Measurements from ENCODE around the gene FSHR.

FSHR gene

GRCh38 chr2:48968011-48968410 is 186.3 kb downstream of the FSHR start:
- DNase-seq (ENCODE audit: extremely low read depth in 1 of 2, low read depth in 1 of 2), result no peak

DNA sequence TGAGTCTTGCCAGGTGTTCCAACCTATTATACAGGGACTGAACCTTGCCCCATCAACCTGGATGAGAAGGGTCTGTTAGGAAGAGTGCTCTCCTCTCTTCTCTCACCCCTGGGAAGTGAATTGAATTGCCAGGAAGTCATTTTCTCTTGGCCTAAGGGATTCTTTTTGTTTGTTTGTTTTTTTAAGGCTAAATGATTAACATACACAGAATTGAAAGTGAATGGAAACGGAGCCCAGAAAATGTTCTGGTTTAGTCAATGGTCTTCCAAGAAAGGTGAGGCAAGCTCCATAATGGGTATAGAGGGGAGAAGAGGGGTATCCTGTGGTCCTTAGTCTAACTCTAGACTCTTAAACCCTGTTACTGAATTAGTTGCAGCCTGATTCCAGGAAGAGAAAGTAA is 189.1 kb downstream of the FSHR start:
- no peak for DNase-seq (ENCODE audit: extremely low read depth in 1 of 2, low read depth in 1 of 2)

GRCh38 chr2:48961009-48961408 is 193.3 kb downstream of the FSHR start:
- DNase-seq (ENCODE audit: extremely low read depth in 1 of 2, low read depth in 1 of 2), result no peak

GRCh38 chr2:48954935-48955334 is 199.4 kb downstream of the FSHR start:
- DNase-seq (ENCODE audit: extremely low read depth in 1 of 2, low read depth in 1 of 2), result no peak

DNA sequence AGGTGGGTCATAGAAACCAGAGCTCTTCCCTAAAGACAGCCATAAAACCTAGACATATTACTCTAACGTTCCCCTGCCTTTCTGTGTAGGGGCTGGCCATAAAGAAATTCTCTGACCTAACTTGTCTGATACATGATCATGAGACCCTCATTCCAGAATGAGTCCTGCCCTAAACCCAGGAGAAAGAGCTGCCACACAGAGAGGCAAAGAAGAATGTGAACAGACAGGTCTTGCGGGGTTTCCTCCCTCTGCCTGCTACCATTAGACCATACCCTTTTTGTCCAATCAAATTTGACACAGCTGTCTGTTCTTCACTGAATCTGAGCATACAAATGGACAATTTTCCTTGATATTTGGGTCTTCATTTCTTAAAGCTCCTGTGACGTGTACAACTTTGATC is 200.0 kb downstream of the FSHR start:
- DNase-seq (ENCODE audit: extremely low read depth in 1 of 2, low read depth in 1 of 2), result no peak

- no peak for DNase-seq (ENCODE audit: extremely low read depth in 1 of 2, low read depth in 1 of 2)
These were observed 201.7 kb downstream of the FSHR start for GRCh38 chr2:48952614-48953013.

- no peak for DNase-seq (ENCODE audit: extremely low read depth in 1 of 2, low read depth in 1 of 2)
These were observed 202.2 kb downstream of the FSHR start for GRCh38 chr2:48952143-48952542.

GRCh38 chr2:48948400-48949125 is 205.8 kb downstream of the FSHR start:
- no peak for DNase-seq (ENCODE audit: extremely low read depth in 1 of 2, low read depth in 1 of 2)

DNA sequence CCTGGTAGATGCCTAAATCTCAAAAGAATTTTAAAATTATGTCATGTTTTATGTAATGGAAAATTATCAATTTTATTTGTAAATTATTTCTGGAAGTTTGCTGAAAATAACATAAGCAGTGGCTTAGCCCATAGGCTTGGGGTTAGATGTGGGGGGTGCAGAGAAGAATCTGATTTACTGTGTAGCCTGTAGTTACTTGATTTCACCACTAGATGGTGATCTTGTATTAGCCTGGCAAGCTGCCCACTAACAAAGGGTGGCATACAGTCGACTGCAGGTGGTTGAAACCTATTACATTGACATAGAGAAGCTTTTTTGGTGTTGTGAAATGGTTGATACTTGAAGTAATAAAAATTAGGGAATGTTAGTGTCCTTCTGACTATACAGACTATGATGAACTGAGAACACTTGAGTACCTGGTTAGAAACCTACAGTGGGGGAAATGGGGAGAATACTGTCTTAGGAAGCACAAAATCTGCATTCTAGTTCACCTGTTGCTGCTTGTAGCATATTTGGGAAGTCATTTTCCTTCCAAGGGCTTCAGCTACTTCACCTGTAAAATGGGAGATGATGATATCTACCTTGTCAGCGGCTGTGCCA is 207.8 kb downstream of the FSHR start:
- DNase-seq (ENCODE audit: extremely low read depth in 1 of 2, low read depth in 1 of 2), result no peak

GRCh38 chr2:48944956-48945355 is 209.4 kb downstream of the FSHR start:
- no peak for DNase-seq (ENCODE audit: extremely low read depth in 1 of 2, low read depth in 1 of 2)

- DNase-seq (ENCODE audit: extremely low read depth in 1 of 2, low read depth in 1 of 2), result no peak
These were observed 210.9 kb downstream of the FSHR start for GRCh38 chr2:48943436-48943835.

DNA sequence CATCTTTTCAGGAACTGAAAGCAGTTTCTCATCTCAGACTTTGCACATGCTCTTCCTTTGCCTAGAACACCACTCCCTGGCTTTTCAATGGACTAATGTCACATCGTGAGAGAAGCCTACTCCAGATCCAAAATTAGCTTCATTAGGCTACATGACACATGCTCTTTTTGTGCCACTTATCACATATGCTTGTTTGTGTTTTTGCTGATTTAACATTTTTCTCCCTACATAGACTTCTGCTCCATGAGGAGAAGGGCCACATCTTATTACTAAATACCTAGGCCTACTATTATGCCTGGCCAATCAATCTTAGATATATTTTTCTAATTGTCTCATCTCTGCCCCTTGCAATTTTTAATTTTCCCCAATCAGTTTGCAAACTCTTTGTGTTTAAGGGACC is 212.4 kb downstream of the FSHR start:
- DNase-seq (ENCODE audit: extremely low read depth in 1 of 2, low read depth in 1 of 2), result no peak

DNA sequence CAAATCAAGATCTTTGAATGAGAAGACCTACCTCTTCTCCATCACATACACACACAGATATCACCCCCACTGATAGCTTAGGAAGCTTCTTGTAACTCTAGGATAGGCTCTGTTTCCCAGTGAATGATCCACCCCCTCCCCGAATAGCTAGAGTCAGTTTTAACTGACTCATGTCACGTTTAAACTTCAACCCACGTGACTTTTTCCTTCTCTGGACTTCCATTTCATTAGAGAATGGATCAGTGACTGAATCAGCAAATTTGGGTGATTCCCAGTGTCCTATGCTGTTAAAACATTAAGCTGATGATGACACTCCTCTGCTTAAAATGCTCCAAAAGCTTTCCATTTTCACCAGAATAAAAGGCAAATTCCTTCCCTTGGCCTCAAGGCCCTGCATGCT is 212.9 kb downstream of the FSHR start:
- no peak for DNase-seq (ENCODE audit: extremely low read depth in 1 of 2, low read depth in 1 of 2)

GRCh38 chr2:48940606-48941005 is 213.7 kb downstream of the FSHR start:
- no peak for DNase-seq (ENCODE audit: extremely low read depth in 1 of 2, low read depth in 1 of 2)

DNA sequence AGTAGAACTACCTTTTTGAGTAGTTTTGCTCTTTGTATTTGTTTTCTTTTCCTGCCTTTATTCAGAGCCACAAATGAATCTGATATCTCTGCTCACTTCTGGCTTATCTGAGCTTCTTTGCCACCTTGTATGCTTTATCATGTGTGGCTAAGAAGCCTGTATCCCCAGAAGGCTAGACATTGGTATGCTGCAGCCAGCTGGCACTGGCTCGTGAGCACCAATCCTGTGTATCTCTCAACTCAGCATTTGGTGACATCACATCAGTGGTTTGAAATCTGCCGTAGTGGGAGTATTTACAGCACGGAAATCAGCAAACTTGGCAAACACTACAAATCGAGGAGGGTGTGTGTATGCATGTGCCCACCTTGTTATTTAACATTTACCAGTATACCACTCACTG is 215.1 kb downstream of the FSHR start:
- DNase-seq (ENCODE audit: extremely low read depth in 1 of 2, low read depth in 1 of 2), result no peak

DNA sequence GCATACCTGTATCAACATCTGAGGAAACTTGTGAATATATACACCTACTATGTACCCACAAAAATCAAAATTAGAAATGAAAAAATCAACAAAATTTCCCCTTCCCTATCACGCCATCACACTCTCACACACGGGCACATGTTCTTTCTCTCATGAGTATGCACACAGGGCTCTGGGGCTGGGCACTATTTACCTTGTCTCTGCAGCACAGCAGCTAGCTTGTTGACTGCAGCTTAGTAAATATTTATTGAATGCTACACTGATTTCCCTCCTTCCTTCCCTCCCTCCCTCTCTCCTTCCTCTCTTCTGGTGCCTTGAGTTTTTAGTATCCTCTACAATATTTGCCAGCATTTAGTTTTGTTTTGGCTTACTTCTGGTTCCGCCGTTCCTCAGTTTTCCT is 216.1 kb downstream of the FSHR start:
- DNase-seq (ENCODE audit: extremely low read depth in 1 of 2, low read depth in 1 of 2), result no peak

GRCh38 chr2:48934807-48935206 is 219.5 kb downstream of the FSHR start:
- no peak for DNase-seq (ENCODE audit: extremely low read depth in 1 of 2, low read depth in 1 of 2)

GRCh38 chr2:48933828-48934497 is 220.4 kb downstream of the FSHR start:
- DNase-seq (ENCODE audit: extremely low read depth in 1 of 2, low read depth in 1 of 2), result no peak

DNA sequence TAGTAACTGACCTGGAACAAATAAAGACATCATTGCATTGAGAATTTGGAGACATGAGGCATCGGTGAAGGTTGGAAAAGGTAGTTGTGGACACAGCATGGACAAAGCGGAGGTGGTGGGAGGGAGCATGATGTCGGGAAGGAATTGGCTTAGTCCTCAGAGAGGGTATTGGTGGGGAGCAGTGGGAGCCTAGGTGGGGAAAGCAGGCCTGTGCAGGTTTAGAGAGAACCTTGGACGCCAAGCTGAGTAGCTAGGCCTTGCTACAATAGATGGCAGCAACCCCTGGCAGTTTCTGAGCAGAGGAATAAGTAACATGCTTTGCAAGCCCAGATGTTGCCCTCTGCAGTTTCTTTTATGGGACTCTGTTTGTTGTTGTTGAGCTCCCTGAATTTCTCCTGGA is 221.6 kb downstream of the FSHR start:
- DNase-seq (ENCODE audit: extremely low read depth in 1 of 2, low read depth in 1 of 2), result no peak

DNA sequence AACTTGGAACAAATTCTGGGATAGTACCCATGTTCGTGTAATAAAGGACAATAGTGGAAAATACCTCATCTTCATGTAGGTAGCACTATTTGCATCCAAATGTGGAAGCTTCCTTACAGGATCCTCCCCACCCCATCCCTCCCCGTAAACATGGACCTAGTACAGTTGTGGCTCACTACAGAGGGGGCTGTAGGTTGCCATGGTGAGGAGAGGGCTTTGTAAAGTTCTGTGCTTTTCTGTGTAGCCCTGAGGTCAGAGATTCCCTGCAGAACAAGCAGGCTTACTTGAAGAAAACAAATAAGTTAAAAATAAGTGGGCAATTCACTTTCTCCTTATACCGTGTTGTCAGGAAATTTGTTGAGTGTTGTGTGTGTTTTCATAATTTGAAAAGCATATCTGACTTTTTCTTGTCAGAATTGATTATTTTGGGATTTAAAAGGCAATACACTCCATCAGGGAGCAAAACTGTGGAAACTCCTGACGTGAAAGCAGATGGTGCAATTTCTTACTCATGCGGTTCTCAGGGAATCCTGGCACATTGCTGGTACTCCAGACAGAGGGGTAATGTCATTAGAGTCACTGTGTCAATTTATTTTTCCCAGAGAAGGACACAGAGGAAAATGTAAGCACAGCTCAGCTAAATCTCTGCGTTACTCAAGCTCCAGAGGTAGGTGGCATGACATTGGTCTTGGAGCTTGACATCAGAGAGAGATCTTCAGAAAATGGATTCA is 224.6 kb downstream of the FSHR start:
- DNase-seq (ENCODE audit: extremely low read depth in 1 of 2, low read depth in 1 of 2), result no peak

- no peak for DNase-seq (ENCODE audit: extremely low read depth in 1 of 2, low read depth in 1 of 2)
These were observed 227.0 kb downstream of the FSHR start for GRCh38 chr2:48927355-48927754.

DNA sequence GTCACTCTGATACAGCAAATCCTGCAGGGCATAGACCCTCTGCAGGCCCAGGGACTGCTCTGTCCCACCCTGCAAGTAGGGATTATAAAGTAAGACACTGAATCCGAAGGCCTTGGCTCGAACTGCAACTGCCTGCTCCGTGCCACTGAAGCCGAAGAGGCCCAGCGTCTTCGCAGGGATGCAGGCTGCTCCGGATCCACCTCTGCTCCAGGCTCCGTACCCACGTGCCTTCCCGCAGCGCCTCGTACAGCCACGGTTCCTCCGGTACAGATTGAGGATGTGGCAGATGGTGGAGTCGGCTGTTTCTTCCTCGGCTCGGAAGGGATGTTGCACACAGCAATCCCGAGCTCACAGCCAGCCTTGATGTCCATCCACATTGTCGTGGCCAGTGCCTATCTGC is 238.4 kb downstream of the FSHR start:
- DNase-seq (ENCODE audit: extremely low read depth in 1 of 2, low read depth in 1 of 2), result no peak
